Stimulated activated CD4-positive, alpha-beta T cell treated with anti-CD3 and anti-CD28 coated beads, Interleukin-15, amount 100 ng/mL, for 24 hours (primary cell): ENCODE measurements around the gene ZIC5.

Experiments used
- DNase-seq: peaks from one replicate; pipeline ENCODE4 v3.0.0-alpha.2; 2020

Gene ZIC5

DNA sequence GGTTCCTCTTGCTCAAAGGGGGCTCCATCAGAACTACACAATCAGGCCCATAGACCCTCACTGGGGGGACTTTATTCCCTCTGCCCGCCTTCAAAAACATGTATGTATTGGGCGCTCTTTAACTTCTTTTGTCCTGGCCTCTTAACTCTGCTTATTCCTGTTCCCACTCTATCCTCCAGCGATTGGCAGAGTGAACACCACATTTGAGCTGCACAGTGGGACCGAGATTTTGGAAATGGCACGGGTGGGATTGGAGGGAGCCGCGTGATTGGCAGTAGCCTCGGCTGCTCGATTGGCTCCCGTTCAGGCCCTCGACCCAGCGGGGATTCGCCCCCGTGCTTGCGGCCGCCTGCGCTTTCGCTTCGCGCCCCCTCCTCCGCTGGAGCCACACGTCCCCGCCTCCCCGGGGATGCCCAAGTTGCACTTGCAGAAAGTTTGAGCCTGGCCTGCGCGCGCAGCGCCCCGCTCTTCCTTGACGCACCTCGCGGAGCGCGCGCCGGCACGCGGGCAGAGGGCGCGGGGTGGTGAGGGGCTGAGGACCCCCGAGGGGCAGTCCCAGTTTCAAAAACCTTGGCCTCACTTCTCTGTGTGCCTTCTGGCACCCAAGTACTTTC is at the start of gene ZIC5:
Gene ZIC5, minus strand, starts transcription at position 192 of the 614 bp plus-strand sequence. Its CDS starts 164 bp downstream, at position 28.
- no peak for DNase-seq

DNA sequence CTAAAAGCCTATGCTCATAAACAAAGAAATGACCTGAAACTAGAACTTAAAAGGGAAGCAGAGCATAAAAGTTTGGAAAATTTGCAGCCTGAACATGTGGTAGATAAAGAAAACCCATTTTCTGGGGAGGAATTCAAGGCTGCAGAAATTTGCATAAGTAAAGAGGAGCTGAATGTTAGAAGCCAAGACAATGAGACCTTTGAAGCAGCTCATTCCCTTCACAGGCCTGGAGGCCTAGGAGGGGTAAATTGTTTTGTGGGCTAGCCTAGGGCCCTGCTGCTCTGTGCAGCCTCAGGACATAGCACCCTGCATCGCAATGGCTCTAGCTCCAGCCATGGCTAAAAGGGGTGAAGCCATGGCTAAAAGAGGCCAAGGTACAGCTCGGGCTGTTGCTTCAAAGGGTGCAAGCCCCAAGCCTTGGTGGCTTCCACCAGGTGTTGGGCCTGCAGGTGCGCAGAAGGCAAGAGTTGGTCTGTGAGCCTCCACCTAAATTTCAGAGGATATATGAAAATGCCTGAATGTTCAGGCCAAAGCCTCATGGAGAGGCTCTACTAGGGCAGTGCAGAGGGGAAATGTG is 48.3 kb upstream of the ZIC5 start:
- DNase-seq = no peak

DNA sequence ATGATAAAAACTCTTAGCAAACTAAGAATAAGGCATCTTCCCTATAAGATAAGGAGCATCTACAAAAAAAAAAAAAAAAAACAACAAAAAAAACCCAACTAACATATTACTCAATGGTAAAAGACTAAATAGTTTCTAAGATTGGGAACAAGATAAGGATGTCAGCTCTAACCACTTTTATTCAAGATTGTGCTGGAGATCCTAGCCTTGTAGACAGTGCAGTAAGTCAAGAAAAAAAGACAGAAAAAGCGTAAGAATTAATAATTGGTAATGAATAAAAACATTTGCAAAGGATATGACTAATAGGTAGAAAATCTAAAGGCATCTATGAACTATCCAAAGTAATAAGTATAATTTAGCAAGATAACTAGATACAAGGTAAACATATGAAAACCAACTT is 43.1 kb upstream of the ZIC5 start:
- no peak for DNase-seq

DNA sequence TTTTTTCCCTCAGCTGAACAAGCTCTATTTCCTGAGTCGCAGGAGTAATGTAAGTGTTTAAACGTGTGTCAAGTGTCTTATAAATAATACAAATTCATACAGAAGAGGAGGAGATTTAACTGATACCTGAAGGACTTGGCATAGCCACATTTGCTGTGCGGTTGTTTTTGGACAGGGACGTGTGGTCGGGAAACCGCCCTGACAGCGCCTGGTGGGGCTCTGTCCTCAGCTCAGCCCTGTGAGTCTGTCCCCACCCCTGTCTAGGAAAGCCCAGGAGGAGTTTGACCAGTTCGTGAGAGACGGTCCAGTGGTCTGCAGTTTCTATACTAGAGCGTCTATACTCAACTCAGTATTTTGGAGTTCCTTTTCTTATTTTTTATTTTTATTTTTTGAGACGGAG is 26.7 kb upstream of the ZIC5 start:
- DNase-seq = no peak

DNA sequence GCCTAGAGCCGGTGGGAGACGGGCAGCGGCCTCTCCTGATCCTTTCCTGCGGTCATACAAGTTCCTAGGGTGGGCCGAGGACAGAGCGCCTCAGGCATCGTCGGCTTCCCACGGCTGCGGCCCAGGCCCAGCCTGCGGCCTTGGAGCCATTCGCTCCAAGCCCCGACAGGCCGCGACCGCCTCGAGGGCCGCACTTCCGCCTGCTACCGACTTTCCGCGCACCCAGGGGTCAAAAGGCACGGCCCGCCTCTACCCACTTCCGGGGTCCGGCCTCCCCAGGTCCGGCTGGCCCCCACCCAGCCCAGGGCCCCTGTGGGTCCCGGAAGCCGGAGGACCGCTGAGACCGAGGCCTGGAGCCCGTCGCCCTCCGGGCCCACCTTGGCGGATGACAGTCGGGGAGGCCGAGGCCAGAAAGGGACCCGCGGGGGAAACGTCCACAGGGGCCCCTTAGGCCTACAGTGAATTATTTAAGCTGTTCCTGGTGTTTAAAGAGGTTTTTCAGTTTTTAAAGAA is 26.2 kb upstream of the ZIC5 start:
- no peak for DNase-seq

DNA sequence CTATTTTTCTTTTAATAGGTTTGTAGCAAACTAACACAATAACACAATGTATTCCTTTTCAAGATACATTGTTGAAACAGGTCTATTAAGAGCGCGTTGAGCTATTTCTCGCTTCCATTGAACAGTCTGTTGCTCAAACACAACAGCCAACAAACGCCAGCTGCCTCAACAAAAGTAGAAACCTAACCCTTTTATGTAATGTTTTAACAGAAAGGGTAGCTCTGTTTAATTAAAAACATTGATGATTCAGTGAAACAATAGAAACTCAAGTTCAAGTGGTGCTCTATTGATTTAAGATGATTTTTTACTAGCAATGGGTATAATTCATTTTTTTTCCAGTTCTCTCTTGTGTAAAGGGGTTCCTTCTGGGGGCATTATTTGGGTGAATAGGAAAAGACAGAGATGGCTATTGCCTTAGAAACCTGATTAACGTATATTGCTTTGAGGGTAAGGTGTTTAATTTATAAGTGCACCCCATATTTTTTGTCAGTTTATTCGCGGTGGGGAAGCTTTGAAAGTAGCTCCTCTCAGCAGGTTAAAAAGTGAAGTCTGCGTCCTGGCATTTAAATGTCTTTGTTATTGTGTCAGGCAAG is 24.9 kb upstream of the ZIC5 start:
- no peak for DNase-seq

DNA sequence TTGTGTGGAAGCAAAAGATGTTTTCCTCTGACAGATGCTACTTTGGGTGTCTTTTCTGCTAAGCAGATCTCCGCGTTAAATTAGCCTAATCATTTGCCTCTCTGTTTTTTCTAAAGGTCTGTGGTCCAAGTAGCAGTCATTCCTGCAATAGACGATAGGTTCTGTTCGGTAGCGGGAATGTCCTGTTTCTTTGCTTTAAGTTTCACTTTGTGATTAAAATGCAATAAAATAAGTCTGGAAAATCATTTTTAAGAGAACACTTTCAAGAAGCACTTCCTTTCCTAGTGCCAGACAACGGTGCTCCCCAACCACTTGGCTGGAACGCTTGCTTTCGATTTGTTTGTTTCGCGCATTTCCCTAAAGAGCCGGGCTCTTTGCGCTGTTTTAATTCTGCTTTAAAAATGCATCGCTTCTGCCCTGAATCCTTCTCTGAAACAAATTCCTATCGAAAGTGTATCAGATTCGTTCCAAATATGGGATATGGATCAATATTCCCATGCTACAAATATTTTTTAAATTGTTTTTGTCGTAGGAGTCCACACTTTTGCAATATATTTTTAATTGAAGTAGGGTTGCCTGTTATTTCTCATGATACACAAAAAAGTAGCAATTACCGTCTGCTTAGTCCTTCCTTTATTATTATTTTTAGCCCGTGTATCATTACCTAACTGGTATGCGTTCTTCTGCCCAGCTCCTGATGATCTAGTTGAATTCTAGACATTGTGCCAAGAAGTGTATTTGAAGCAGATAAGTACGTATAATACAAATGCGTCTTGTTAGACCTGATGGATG is 24.2 kb upstream of the ZIC5 start:
- DNase-seq = no peak

DNA sequence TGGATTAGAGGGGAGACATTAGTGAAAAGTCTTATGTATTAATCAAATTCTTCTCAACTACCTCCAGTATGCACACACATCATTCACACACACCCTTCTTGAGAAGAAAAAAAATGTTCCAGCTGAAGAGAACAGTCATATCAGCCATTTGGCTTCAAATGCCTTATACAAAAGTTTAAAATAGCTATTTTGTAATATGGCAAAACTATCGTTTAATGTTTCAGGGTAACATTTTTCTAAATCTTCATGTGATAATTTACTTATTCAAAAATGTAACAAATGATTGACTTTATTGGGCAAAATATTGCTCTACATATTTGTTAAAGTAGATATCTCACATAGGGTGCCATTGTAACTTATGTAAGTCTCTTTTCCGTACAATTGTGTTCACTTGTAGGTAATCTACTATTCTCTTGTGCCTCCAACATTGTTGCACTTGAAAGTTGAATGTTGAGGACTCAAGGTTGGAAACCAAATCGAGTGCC is 23.6 kb upstream of the ZIC5 start:
- no peak for DNase-seq

DNA sequence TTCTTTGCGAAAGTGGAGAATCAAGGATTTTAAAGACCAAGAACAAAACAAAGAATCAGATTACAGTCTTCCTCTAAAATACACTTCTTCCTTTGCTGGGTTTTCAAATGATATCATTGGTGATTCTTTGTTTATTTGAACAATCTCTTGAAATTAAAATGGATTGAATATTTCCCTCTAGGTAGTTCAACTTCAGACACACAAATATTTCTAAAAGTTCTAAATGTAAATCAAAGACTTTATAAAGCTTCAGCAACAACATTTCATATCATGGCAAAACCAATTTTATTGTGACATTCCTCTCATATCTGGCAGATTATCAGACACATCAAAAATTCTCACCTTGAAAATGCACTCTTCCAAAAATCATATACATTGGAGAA is 23.1 kb upstream of the ZIC5 start:
- no peak for DNase-seq

DNA sequence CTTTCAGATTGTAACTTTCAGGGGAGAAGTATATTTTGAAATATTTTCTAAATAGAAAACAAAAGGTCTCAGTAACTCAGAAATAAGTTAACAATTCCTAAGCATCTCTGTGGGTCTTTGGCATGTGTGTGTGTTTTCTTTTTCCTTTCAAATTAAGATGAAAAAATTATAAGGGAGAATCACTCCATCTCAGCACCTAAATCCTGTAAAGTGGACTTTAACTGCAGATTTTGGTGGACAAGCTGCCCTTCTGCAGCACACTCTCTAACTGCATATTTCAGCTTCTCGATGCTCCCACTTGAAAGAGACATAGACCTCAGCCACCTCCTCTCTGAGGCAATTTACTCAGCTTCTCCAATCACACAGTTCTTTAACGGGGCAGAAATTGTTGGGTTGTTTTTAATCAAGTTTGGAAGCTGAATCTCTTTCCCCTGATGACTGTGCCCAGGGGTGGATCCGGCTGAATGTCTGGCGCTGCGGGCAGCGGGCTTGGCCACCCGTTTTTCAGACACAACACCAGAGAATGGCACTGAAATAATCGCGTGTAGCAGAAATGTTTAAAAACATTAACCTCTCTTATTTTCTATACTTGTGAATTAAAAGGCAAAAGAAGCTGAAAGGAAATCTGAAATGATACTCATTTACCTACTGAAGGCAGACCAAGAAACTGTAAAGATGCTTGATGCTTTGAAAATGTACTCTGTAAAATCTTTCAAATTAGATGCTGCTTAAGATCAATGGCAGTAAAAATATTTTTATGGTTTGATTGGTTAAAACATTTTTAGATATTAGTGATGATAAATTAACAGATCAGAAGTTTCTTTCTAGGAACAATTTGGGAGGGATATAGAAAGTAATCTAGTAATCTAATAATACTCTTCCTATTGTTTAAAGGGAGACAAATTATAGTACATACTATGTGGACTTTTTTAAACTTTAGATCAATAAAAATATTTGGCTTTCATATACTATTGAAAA is 22.4 kb upstream of the ZIC5 start:
- DNase-seq = no peak

DNA sequence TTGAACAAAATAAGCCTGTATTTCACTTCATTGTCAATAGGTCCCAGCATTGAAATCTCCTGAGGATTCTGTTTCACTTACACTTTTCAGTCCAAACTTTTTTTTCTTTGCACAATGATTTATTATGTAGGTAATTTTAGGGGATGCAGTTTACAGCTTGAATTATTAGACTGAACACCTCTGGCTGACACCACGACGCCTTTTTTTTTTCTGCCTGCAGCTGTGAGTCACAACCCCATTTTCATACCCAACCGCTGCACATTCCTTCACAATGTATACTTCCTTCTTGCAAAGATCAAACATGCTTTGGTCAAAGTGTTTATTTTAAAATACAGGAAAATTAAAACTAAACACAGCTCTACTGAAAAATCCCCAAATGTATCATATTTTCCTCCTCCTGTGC is 21.4 kb upstream of the ZIC5 start:
- no peak for DNase-seq

DNA sequence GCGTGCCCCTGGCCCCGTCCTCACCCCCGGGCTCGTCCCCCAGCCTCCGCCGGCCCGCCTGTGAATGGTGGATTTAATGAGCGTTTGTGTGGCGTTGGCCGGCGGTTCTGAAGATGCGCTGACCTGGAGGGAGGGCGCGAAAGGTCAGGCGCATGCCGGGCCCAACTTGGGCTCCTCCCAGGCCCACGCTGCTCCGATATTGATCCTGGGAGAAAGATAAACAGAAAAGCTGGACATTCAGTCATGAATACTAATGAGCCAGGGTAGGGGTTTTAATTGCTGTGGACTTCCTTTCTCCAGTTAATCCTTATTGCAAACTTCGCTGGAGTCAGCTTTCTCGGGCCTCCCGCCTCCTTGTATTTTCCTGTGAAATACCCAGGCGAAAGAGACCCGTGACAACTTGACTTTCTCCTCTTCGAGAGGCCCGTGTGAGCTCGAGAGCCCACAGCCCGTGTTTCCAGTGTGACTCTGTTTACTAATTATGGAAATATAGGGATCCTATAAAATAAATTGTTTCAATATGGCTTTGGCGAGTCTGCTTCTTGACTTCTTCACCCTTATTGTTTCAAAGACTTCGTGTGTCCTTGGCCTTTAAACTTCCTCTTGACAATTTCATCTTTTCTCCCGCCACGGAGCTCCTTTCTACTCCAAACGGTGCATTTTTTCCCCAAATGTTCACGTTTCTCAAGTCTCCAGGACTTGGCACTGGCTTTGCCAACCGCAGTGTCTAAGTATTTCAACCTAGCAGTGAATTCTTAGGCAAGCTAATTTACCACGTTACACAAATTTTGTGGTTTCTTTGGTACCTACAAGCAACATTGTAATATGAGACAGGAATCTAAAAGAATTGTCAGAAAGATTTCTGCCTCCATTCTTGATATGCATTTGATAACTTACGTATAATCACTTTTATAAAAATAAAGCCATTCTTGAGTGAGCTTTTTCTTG is 20.5 kb upstream of the ZIC5 start:
- DNase-seq = no peak

DNA sequence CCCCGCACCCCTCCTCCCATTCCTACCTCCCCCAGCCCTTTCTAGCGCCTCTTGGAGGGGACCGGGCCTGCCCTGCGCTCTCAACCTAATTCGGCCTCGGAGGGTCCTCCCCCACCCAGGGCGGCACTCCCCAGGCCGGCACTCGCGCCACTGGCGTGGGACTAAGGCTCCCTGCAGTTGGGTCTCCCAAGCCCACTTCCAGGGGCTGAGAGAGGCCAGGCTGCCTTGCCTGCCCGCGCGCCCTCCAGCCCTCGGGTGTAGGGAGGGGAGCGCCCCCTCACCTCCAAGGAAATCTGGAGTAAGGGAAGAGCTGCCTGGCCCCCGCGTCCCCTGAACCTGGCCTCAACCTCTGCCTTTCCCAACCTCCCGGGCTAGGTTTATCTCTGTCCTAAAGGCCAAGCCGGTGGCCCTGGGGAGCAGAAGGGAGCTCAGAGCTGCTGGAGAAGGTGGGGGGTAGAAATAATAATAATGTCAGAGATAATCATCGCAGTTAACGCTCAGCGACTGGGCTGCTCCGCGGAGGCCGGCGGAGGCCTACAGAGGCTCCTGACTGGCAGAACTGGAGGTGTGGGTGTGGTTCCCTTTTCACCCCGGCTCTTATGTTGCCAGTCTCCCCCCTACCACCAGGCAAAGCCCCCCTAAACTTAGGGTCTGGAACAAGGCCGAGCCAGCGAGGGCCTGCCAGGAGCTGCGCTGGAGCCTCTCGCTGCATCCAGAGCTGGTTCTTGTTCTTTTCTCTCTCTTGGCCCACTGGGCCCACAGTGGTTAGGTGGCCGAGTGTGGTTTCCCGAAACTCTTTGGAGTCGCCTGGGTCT is 19.7 kb upstream of the ZIC5 start:
- no peak for DNase-seq

DNA sequence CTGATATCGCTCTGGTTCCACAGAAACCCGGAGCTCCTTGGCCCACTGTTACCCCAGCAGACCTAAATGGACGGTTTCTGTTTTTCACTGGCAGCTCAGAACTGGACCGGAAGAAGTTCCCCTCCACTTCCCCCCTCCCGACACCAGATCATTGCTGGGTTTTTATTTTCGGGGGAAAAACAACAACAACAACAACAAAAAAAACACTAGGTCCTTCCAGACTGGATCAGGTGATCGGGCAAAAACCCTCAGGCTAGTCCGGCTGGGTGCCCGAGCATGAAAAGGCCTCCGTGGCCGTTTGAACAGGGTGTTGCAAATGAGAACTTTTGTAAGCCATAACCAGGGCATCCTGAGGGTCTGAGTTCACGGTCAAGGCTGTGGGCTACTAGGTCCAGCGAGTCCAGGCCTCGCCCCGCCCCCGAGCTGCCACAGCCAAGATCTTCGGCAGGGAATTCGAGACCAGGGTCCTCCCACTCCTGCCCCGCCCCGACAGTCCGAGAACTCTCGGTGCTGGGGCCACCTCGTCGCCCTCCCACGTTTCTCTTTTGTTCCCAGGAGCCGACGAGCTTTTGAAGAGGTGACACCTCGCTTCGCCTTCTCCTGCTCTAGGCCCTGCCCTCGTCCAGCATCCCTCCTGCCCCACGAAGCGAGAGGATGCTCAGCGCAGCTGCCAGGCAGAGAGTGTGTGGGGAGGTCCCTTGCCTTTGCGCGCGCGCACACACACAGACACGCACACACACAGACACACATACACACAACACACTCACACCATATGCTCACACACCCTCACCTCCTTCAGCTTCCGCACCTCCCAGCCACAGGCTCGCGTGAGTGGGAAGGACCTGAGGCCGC is 18.8 kb upstream of the ZIC5 start:
- no peak for DNase-seq

DNA sequence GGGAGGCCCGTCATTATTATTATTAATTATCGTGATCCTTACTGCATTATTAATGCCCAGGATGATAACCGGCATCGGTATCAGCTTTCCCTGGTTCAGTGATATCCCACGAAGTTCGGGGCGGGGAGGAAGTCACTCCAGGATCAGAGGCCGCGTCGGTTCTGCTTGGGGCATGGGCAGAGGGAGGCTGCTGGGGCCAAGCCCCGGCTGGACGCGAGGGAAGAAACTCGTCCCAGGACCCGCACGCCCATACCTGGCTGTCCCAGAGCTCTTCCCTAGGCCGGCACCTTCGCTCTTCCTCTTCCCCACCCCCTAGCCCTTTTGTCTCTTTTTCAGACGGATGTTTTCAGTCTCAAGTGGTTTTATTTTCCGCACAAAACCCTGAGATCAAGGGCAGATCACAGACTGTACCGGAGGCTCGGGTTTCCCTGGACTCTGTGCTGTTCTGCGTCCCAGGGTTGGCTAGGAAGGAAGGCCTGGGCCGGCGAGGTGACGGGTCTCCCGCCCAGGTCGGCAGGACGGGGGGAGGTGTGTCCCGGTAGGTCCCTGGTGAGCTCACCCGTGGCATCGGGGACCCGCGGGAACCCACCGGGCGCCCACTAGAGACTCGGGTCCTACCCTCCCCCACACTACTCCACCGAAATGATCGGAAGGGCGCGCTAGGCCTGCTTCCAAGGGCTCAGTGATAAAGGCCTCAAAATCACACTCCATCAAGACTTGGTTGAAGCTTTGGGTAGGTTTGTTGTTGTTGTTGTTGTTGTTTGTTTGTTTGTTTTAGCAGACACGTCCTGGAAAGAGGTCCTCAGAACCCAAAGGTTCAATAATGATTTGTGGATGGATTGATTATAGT is 17.9 kb upstream of the ZIC5 start:
- no peak for DNase-seq

DNA sequence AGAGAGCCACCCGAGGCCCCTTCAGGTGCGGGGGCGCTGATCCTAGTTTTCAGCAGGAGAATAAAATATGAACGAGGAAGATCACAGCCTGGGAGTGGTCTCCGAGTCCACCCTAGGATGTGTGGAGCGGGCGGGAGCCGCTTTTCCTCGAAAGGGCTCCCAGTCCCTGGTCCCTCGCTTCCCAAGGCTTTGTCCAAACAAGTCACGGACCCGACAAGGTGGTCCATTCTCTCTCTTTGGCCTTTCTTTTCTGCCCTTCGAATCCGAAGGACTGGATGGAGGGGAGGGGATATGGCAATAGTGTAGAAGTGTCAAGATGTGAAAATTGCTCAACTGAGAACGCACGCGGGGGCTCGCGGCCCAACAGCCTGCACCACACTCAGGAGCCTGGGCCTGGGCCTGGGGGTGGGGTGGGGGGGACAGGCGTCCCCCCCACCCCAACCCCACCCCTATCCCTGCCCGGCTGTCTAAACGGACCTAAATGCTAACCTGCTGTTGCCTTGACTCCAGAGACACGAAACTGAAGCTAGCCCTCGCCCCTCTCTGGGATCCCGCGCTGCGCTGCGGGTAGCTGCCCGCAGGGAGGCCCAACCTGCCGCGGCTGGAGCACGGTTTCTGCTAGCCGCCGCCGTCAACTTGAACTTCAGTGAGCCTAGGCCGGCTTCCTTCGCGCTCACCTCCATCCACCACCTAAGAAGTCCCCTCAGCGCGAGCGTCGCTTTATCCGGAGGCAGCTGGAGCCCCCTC is 17.1 kb upstream of the ZIC5 start:
- DNase-seq = no peak
